ENCODE data around the gene HPGD. TPM values are rescaled to one million over a fixed set of nuclear protein-coding genes. Genes with fewer than 3 reads are reported as not detected.

Gene HPGD
- polyA plus RNA-seq, 3 donors, result 44.2 to 82.8 (median 72.8) TPM

DNA sequence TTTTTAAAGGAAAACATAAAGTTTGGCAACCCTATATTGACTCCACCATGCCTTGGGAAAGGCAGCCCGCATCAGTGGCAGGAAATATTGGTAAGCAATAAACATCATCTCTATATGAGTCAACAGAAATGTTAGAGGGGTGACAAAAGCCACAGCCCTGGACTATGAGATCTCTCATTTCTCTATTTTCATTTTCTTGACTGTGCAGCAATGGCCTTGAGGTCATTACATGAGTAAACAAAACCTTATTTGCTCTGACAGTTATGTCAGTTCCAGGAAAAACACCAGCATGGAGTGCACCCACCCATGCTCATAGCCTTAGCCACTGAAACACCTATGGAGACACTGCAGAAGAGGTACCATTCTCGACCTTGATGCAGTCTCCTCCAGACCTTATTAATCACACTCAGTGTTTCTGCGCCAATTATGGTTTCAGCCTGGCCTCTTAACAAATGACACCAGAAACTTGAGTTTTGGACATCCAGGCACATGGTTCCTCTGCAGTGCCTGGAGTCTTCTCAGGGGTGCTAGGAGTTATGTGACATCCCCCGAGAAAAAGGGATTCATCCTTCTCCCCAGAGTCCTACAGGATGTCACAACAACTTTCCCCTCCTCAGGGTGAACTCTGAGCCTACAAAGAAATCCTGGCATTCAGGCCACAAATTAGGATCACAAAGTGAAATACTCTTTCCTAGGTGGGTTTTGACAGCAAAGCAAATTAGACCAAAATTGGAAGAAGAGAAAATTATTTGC is 16.0 kb upstream of the HPGD start:
- no peak for DNase-seq (ENCODE audit: extremely low read depth in 1 of 11, low read depth in 9 of 11, low spot score in 4 of 11)

DNA sequence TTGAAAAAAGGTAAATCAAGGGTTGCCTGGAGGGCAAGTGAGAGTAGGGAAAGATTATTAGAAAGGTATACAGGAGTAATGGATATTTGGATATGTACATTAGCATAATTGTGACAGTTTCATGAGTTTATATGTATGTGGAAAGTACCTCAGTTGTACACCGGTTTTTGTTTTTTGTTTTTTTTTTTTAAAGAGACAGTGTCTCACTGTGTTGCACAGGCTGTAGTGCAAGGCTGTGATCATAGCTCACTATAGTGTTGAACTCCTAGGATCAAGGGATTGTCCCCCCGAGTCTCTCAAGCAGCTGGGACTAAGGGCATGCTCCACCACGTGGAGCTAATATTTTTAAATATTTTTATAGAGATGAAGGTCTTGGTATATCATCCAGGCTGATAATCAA is 15.3 kb upstream of the HPGD start:
- DNase-seq (ENCODE audit: extremely low read depth in 1 of 11, low read depth in 9 of 11, low spot score in 4 of 11), result no peak

DNA sequence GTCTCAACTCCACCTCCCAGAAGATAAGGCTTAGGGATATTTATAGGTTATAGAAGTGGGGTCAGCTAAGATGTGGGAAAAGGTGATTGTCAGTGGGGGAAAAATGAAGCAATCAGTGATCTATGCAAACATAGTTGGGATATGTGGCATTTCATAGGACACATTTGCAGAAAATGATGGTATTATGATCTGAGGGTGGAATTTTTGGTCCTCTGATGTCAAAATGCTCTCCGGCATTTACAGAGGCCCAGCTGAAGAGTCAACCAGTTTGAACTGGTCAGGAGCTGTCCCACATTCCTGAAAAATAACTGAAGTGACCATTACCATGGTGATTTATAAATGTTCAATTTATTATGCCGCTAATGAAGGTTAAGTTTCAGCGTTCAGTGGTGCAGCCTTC is 12.2 kb upstream of the HPGD start:
- DNase-seq (ENCODE audit: extremely low read depth in 1 of 11, low read depth in 9 of 11, low spot score in 4 of 11), result no peak

DNA sequence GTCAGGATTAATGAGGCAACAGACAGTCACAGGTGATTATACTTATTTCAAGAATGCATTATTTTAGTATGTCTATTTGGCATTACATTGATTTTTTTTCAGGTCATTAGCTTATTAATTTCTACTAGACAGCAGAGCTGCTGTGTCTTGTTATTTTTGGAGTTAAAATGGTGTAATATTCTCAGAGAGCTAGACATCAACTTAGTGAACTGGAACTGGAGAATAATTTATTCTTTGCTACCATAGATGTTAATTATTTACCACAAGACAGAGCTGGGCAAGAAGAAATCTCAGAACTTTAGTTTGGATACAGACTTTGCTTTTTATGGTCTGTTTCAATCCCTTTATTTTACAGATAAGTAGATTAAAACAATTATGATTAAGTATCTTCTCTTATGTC is 10.2 kb upstream of the HPGD start:
- DNase-seq (ENCODE audit: extremely low read depth in 1 of 11, low read depth in 9 of 11, low spot score in 4 of 11), result peak in 1 of 11 donors; percentile 27

DNA sequence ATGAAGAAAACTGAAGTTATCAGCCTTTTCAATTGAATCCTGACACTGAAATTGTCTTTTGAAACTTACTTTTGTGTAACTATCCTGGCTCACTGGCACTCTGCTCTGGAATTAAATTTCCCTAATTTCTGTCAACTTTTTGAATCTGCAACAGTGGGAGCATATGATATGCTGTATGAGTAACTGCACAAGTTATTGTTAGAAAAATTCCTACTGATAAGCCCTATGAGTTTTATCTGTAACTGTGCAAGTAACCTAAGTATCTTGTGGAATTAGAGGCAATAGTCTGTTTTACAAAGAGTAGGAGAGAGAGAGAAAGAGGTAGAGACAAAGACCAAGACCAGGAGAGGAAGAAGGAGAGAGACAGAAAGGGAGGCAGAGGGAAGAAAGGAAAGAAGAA is 9.2 kb upstream of the HPGD start:
- DNase-seq (ENCODE audit: extremely low read depth in 1 of 11, low read depth in 9 of 11, low spot score in 4 of 11), result no peak

DNA sequence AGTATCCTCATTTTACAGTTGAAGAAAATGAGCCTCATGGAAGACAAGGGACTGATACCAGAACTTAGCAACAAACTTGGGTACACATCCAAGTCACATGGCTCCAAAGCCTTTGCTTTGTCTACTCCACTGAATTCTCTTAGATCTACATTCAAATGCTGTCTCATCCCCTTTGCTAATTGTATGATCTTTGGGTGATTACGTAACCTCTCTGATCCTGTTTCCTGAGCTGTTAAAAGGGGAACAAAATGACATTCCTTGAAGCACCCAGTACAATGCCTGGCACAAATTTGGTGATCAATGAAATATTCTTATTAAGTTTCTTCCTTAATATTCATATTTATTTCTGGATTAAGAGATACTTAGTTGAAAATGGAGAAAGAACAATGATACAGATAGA is 5.9 kb upstream of the HPGD start:
- no peak for DNase-seq (ENCODE audit: extremely low read depth in 1 of 11, low read depth in 9 of 11, low spot score in 4 of 11)

DNA sequence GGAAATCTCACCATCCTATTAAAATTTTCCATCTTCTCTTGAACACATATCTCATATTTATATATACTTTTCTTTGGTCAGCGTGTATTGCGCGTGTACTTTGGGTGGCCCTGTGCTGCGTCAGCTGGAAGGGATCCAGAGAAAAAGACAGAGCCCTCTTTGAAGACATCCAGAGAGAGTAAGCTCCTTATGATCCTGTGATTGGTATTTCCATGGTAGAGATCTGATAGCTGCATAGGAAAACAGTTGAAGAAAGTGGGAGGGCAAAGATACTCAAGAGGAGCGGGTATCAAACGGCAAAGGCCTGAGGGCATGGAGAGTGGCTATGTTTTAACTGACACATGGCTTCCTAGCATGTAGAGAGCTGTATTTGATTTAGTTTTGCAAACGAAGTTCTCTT is 4.4 kb upstream of the HPGD start:
- DNase-seq (ENCODE audit: extremely low read depth in 1 of 11, low read depth in 9 of 11, low spot score in 4 of 11), result no peak

DNA sequence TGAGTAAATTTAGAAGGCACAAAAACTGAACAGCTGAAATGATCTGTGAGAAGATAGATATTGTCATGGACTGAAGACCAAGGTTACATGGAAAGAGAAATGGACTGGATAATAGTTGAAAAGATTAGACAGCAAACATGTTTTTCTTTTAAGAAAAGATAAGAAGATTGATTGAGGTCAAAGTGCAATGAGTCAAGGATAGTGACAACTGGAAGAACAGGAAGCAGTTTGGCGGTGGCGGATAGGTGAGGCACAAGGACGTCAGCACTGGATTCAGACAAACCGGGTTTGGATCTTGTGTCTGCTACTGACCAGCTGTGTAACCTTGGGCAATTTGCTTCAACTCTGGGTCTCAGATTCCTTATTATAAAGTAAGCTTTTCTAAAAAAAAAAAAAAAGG is 2.0 kb upstream of the HPGD start:
- DNase-seq (ENCODE audit: extremely low read depth in 1 of 11, low read depth in 9 of 11, low spot score in 4 of 11), result no peak

DNA sequence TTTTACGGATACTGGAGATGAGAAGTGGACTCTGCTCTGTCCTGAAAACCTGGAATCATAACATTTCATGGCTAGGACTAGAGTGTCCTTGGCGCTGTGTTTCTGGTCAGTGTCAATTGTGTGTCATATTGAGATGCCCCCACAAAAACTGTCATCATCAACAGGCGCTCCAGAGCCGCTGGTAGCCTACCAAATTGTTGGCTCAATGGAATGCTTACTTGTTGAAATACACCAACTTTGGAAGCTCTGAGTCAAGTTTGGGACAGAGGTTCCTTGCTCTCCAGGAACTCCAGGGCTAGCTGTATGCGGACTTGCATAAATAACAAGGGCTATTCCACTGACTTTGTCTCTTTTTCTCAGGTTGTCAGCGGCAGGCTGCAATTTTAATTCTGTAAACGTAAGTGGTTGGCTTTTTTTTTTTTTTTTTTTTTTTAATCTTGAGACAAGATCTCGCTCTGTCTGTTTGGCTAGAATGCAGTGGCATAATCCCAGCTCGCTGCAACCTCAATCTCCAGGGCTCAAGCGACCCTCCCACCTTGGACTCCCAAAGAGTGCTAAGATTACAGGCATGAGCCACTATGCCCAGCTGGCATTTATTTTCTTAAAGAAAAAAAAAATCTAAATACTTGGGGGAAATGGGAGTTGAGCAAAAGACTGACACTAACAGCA is 871 bp upstream of the HPGD start:
- DNase-seq (ENCODE audit: extremely low read depth in 1 of 11, low read depth in 9 of 11, low spot score in 4 of 11), result no peak

DNA sequence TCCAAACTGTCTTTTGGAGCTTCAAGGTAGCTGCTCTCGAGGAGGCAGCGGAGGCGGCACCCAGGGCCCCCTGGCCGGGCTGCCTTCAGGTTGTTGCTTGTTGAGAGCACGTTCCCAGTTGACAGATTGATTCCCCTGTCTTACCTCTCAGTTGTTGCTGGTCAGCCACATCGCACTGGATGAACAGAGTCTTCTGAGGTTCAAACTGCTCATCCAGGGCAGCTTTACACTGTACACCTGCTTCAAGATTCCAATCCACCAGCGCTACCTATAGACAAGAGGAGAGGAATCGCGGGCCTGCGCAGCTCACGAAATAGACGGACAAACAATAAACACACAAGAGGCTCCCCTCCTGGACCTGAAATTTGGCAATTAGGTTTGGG is 497 bp downstream of the HPGD start:
- DNase-seq (ENCODE audit: extremely low read depth in 1 of 11, low read depth in 9 of 11, low spot score in 4 of 11), result peak in 2 of 11 donors; percentile 23 to 25

DNA sequence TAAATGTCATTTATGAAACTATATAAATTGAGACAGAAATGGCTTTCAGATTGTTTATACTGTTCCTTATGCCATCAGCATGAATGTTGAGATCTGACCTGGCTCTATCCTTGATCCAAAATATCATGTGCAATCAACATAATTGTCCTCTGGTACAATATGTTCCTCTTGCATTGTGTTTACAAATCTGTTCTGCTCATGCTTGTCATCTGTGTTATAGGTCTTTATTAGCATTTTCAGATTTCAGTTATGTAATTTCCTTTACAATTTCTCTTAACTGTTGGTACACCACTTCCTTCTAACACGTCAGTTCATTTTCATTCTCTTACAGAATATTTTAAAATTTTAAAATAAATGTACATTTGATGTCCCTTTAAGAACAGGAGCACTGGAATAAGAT is 1.6 kb downstream of the HPGD start:
- no peak for DNase-seq (ENCODE audit: extremely low read depth in 1 of 11, low read depth in 9 of 11, low spot score in 4 of 11)

DNA sequence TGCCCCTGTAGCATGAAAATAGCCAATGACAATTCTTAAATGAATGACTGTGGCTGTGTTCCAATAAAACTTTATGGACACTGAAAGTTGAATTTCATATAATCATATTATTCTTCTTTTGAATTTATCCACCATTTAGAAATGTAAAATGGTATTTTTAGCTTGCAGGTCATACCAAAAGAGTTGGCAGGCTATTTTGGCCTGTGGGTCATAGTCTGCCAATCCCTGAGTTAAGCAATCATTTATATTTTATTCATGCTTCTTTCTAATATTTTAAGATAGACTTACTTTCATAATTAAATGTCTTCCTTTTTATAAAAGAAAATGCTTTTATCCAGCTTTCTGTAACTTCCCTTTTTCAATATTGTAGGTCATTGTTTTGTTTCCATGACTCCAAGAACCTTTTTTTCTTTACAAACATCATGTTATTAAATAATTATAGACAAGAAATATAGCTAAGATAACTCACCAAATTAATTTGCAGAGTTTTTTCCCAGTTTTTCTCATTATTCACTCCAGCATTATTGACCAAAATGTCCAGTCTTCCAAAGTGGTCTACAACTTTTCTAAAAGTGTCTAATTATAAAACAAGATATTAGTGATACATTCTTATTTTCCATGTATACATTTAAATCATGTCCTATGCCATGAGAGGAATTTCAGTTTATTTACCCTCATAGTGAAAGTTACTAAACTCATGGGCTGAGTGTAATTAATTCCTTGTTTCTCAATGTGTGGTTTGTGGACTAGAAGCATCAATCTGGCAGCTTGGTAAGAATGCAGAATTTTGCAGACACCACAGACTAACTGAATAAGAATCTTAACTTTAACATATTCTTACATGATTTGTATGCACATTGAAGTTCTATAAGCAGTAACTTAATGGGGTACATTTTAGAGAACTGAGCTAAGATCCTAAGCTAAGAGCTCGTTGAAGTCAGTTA is 4.5 kb downstream of the HPGD start:
- DNase-seq (ENCODE audit: extremely low read depth in 1 of 11, low read depth in 9 of 11, low spot score in 4 of 11), result no peak

DNA sequence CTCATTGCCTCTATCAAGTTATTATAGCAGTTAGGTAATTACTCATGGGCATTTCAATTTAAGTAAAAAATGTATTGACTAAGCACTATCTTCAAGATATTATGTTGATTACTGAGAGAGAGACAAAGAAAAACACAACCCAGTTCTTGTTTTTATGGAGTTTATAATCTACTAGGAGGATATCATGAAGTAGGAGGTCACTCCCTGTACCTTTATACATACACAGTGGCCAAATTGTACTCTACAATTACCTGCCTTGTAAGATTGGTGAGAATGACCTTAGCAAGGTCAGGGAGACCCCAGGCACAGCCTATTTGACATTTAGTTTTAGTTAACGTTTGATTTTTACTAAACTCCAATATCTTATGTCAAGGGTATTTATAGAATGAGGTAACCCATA is 5.5 kb downstream of the HPGD start:
- no peak for DNase-seq (ENCODE audit: extremely low read depth in 1 of 11, low read depth in 9 of 11, low spot score in 4 of 11)

DNA sequence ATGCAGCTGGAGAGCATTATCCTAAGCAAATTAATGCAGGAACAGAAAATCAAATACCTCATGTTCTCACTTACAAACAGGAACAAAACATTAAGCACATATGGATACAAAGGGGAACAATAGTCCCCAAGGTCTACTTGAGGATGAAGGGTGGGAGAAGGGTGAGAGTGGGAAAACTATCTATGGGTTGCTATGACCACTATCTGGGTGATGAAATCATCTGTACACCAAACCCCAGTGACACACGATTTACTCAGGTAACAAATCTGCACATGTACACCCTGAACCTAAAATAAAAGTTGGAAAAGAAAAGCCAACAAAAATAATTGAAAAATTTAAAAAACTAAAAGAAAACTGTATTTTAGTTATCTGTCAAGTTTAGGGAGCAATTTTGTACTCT is 5.9 kb downstream of the HPGD start:
- no peak for DNase-seq (ENCODE audit: extremely low read depth in 1 of 11, low read depth in 9 of 11, low spot score in 4 of 11)

DNA sequence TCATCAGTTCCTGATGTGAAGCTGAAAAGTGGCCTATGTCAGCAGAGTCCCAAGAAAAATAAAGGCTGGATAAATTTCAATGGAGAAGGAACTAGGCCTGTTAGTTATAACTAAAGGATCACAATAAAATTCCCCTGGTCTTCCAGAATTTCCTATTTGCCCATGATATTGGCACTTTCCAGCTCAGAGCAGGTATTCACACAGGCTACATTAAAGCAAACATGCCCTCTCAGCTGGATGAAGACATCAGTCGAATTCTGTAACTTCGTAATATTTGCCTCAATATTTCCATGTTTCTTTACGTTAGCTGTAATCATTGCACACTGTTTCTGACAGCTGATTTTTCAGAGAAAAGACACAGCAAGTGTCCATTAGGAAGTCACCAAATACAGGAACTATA is 9.5 kb downstream of the HPGD start:
- DNase-seq (ENCODE audit: extremely low read depth in 1 of 11, low read depth in 9 of 11, low spot score in 4 of 11), result no peak

DNA sequence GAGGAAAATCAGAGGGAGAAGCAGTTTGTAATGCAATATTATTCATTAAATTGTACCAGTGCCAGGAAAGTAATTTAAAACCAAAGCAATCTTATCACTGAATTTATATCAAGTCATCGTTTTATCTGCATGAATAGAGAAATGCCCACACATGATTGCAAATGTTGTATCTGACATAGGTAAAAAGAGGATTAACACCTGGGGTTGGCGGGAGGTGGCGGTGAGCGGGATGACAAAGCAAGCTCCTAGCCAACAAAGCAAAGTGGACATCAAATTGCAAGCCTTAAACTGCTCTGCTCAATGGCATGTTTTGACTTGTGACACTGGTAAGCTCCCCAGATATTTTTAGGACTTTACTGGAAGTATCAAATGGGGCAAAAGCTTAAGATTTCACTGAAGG is 16.4 kb downstream of the HPGD start:
- no peak for DNase-seq (ENCODE audit: extremely low read depth in 1 of 11, low read depth in 9 of 11, low spot score in 4 of 11)

DNA sequence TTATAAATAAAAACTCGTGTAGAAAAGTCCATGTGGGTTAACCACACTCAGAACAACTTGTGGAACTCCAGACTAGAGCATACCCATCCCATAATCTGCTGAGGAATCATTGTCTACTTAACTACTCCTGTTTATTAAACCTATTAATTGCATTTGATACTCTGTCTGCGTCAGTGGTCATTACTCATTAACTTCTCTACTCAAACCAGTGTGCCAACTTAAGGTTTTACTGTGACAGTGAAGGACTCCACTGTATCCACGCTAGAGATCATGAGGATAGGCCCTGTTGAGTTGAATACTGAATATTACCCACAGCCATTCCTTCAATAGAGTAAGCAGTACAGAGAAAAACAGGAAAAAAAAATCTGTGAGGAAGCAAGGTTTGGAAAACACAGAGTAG is 17.3 kb downstream of the HPGD start:
- DNase-seq (ENCODE audit: extremely low read depth in 1 of 11, low read depth in 9 of 11, low spot score in 4 of 11), result no peak

DNA sequence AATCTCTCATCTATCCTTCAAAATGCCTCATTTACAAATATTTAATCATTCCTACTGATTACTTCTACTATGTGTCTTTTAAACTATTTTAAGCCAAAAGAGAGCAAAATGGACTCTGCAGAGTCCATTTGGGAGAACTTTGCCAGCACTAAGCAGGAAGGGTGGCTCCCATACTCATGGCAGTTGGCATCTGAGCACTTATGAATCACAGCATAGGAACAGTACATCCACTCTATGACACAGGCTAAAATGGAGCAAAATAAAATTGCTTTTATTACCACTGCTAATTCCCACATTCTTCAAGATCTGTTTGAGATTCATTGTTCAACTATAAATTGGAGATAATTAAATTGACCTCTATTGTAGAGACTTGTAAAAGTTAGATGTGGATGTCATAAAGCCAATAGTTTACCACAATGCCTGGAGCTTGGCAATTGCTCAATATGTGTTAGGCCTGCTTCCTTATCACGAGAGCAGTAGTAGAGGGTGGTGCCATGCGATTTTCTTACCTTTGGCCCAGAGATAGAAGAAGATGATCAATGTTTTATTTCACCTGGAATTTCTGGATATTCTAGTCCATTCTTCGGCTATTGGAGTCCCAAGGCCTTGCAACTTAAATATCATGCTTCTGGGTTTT is 19.1 kb downstream of the HPGD start:
- DNase-seq (ENCODE audit: extremely low read depth in 1 of 11, low read depth in 9 of 11, low spot score in 4 of 11), result no peak

DNA sequence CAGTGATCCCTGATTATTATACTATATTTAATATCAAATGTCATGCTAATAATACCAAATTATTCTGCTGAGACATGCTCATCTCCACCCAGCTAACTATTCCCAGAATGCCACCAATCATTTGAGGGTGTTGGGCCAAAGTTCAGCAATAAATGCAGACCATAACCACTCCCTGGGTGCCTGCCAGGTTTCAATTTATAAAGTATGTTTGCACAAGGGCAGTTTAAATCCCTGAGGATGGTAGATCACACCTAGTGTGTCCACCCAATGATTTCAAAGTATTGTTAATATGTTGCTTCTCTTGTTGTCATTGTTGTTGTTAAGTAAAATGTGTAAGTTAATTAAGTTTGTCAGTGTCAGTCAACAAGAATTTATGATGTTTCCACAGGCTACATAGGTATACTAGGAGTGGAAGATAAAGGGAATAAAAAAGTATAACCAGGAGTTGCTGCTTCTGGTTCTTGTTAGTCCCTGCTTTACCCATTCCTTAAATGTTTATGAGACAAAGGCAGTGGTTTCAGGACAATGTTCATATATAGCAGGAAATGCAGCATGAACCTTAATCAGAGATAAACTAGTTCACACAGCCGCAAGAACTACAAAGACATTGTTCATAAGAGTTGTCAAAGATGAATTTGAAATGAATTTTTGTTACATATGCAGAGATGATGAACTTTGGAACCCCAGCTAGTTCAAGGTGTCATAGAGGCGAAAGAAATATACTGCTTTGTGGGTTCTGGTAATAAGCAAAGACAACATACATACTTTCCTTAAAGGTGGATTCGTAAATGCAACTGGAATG is 25.5 kb downstream of the HPGD start:
- no peak for DNase-seq (ENCODE audit: extremely low read depth in 1 of 11, low read depth in 9 of 11, low spot score in 4 of 11)

Data from renal cortex interstitium (tissue), 11 donors.